ENCODE results near the gene SCN7A. TPM values are rescaled to one million over a fixed set of nuclear protein-coding genes. Genes with fewer than 3 reads are reported as not detected.

The SCN7A gene
- total RNA-seq, 4 donors from 2014 or later: 13.8 to 23.3 (median 21.5) TPM

DNA sequence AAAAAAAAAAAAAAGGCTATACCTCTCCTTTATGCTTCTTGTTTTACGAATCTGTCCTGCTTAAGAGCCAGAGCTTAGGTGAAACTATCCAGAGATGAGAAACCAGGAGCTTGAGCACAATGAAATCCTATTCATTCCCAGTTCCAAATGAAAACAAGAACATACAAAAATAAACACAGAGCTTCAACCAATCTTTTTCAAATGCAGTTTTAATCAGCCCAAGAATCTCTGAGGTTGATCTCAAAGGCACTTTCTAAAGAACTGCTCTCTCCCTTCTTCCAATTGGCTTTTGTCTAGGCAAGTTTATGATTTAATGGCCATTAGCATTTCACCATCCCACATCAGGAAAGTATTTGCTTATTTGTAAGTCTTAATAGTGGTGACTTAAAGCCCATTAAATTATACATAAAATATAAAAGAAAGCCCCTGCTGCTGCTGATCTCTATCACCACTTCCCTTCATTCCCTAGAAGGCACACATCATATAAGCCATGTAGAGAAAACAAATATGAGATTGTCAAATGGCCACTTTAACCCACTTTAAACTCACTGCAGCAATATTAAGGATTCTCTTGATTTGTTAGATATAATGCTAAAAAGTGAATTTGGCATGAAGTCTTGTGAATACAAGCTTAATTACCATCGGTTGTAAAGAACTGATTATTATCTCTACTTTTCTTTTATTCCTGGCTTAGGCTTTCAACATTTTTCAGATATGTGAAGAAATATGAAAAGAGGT, 89.0 kb downstream of the SCN7A start:
- Histone ChIP-seq H3K9me3 (no peaks in the 10 kb centered on the region), H3K27ac (no peak overlapping the region), H3K4me3 (no peak overlapping the region), H3K27me3 (no peaks in the 10 kb centered on the region), H3K4me1 (no peaks in the 10 kb centered on the region), H3K36me3 (no peaks in the 10 kb centered on the region)
- no peak for DNase-seq
- TF ChIP-seq POLR2AphosphoS5 (IDR thresholded peaks at IDR 0.05): no peak
- in situ Hi-C loops (cut with MboI; ENCODE audit: low pct_ligation_motif_present in 1 of 4, low pct_unique_long_range_greater_than_20kb in 1 of 4, low sequenced_read_pairs in 3 of 4) (no loop called here), intact Hi-C loops (cut with DNase I; ENCODE audit: low total_unique reads) (no loop called here)
- WGBS, 2 donors (ENCODE audit: low coverage in 1 of 2): 51% methylated on average over 2 of the region's 2 CpGs

DNA sequence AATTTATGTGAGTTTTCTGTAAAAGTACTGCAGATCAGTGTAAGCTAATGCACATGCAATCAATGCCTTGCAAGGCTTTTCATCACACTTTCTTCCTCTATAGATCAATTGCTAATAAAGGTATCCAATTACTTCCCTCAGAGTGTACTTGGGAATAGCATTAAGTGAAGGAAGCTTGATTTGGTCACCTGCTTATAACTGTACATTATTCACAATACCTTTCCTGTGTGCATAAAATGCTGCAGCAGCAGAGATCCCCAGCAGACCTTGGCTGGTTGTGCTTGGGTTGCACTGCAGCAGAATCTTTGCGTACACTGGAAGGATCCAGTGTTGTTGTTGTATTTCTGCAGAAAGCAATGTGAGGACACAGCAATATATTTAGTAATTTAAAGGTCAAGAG, 99.8 kb downstream of the SCN7A start:
- Histone ChIP-seq H3K36me3 (no peaks in the 10 kb centered on the region), H3K4me3 (no peak overlapping the region), H3K27ac (no peak overlapping the region), H3K27me3 (no peaks in the 10 kb centered on the region), H3K9me3 (no peaks in the 10 kb centered on the region), H3K4me1 (no peaks in the 10 kb centered on the region)
- no peak for DNase-seq
- TF ChIP-seq EP300 (IDR thresholded peaks at IDR 0.05; ENCODE audit: low read depth): no peak
- TF ChIP-seq POLR2AphosphoS5 (IDR thresholded peaks at IDR 0.05): no peak
- TF ChIP-seq POLR2A (IDR thresholded peaks at IDR 0.05): no peak
- TF ChIP-seq, protein P1, sequence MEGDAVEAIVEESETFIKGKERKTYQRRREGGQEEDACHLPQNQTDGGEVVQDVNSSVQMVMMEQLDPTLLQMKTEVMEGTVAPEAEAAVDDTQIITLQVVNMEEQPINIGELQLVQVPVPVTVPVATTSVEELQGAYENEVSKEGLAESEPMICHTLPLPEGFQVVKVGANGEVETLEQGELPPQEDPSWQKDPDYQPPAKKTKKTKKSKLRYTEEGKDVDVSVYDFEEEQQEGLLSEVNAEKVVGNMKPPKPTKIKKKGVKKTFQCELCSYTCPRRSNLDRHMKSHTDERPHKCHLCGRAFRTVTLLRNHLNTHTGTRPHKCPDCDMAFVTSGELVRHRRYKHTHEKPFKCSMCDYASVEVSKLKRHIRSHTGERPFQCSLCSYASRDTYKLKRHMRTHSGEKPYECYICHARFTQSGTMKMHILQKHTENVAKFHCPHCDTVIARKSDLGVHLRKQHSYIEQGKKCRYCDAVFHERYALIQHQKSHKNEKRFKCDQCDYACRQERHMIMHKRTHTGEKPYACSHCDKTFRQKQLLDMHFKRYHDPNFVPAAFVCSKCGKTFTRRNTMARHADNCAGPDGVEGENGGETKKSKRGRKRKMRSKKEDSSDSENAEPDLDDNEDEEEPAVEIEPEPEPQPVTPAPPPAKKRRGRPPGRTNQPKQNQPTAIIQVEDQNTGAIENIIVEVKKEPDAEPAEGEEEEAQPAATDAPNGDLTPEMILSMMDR (IDR thresholded peaks at IDR 0.05): no peak
- WGBS, 2 donors (ENCODE audit: low coverage in 1 of 2): 97% methylated on average over 1 of the region's 1 CpG; no CpG with 5 or more reads in 1 of the 2 donors
- intact Hi-C loops (cut with DNase I; ENCODE audit: low total_unique reads) (no loop called here), in situ Hi-C loops (cut with MboI; ENCODE audit: low pct_ligation_motif_present in 1 of 4, low pct_unique_long_range_greater_than_20kb in 1 of 4, low sequenced_read_pairs in 3 of 4) (no loop called here)

DNA sequence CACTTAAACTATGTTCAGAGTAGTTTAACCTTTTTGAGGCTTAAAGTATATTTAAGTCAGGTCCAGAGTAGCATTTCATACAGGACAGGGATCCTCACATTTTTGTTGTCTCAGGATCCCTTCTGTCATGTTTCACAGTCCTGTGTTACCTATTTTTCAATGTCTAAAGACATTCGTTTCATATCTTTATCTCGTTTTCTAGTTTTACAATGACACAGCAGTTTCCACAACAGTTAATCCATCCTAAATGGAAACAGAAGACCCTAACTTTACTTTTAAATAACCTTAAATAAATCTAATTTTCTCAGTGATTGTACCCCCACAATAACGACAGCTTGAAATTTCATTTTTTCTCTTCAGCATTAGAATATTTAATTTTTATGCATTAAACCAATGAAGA, 101.0 kb downstream of the SCN7A start:
- intact Hi-C loops (cut with DNase I; ENCODE audit: low total_unique reads) (no loop called here), in situ Hi-C loops (cut with MboI; ENCODE audit: low pct_ligation_motif_present in 1 of 4, low pct_unique_long_range_greater_than_20kb in 1 of 4, low sequenced_read_pairs in 3 of 4) (no loop called here)
- Histone ChIP-seq H3K4me1 (no peaks in the 10 kb centered on the region), H3K9me3 (no peaks in the 10 kb centered on the region), H3K27ac (no peak overlapping the region), H3K27me3 (no peaks in the 10 kb centered on the region), H3K4me3 (no peak overlapping the region), H3K36me3 (no peaks in the 10 kb centered on the region)
- no peak for DNase-seq
- 71 to 77% methylated on average over 3 of the region's 3 CpGs for WGBS, 2 donors (ENCODE audit: low coverage in 1 of 2)
- TF ChIP-seq EP300 (IDR thresholded peaks at IDR 0.05; ENCODE audit: low read depth) (no peak), POLR2AphosphoS5 (IDR thresholded peaks at IDR 0.05) (no peak), POLR2A (IDR thresholded peaks at IDR 0.05) (no peak)
- TF ChIP-seq, protein P1 (IDR thresholded peaks at IDR 0.05): no peak

DNA sequence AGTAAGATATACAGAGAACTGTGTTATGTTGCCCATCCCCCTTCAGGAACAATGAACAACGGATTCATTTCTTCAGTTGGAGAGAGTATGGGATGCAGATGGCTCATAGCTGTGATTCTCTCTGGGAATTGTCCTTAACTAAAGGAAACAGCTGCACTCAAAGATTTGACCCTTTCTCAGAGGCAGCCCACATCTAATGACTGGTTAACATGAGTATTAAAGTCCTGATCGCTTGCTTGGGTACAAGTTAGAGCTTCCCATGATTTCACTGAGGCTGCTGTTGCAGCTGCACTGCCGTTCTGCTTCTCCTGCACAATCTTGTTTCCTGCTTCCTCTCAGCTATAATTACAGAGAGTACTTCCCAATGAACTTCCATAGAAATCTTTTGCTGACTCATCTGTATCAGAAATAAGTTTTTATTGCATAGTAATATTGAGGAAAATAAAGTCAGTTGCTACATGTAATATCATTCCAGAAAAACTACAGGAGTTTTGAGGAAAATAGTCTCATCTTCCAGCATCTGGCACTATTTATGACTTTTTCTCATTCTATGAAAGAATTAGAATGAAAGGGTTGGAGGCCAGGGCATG, 105.5 kb downstream of the SCN7A start:
- TF ChIP-seq POLR2A (IDR thresholded peaks at IDR 0.05): no peak
- TF ChIP-seq, protein P1 (IDR thresholded peaks at IDR 0.05): no peak
- TF ChIP-seq EP300 (IDR thresholded peaks at IDR 0.05; ENCODE audit: low read depth): no peak
- TF ChIP-seq POLR2AphosphoS5 (IDR thresholded peaks at IDR 0.05): no peak
- H3K4me3 ChIP-seq: no peak overlapping the region
- H3K36me3 ChIP-seq: no peaks in the 10 kb centered on the region
- in situ Hi-C loops (cut with MboI; ENCODE audit: low pct_ligation_motif_present in 1 of 4, low pct_unique_long_range_greater_than_20kb in 1 of 4, low sequenced_read_pairs in 3 of 4): no loop called here
- intact Hi-C loops (cut with DNase I; ENCODE audit: low total_unique reads): no loop called here
- no peaks in the 10 kb centered on the region for H3K27me3 ChIP-seq
- H3K27ac ChIP-seq: no peak overlapping the region
- no peak for DNase-seq
- no peaks in the 10 kb centered on the region for H3K4me1 ChIP-seq
- no peaks in the 10 kb centered on the region for H3K9me3 ChIP-seq
- WGBS, 2 donors (ENCODE audit: low coverage in 1 of 2): 32 to 41% methylated on average over 3 of the region's 3 CpGs
